GM21529 (cell line): ENCODE results near the gene SLC30A10.
"Not testable (repeated sequence)": the region's sequence is repeated elsewhere in the genome, so short reads cannot be mapped to it uniquely, and the experiment has no call there.

Experiments used
- ATAC-seq: cut with Tn5 transposase; IDR thresholded peaks from one replicate; pipeline ENCODE4 v1.9.1; 2021; ENCODE audit not compliant: unreplicated experiment

Gene SLC30A10

GRCh38 chr1:219897914-219898313 lies 30.4 kb downstream of the SLC30A10 start:
- ATAC-seq, result no peak

GRCh38 chr1:219892271-219892670 lies 36.1 kb downstream of the SLC30A10 start:
- not testable (repeated sequence) for ATAC-seq

DNA sequence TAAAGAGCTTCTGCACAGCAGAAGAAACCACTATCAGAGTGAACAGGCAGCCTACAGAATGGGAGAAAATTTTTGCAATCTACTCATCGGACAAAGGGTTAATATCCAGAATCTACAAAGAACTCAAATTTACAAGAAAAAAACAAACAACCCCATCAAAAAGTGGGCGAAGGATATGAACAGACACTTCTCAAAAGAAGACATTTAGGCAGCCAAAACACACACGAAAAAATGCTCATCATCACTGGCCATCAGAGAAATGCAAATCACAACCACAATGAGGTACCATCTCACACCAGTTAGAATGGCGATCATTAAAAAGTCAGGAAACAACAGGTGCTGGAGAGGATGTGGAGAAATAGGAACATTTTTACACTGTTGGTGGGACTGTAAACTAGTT lies 36.5 kb downstream of the SLC30A10 start:
- not testable (repeated sequence) for ATAC-seq

DNA sequence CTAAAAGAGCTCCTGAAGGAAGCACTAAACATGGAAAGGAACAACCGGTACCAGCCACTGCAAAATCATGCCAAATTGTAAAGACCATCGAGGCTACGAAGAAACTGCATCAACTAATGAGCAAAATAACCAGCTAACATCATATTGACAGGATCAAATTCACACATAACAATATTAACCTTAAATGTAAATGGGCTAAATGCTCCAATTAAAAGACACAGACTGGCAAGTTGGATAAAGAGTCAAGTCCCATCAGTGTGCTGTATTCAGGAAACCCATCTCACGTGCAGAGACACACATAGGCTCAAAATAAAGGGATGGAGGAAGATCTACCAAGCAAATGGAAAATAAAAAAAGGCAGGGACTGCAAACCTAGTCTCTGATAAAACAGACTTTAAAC lies 39.7 kb downstream of the SLC30A10 start:
- ATAC-seq, result not testable (repeated sequence)

DNA sequence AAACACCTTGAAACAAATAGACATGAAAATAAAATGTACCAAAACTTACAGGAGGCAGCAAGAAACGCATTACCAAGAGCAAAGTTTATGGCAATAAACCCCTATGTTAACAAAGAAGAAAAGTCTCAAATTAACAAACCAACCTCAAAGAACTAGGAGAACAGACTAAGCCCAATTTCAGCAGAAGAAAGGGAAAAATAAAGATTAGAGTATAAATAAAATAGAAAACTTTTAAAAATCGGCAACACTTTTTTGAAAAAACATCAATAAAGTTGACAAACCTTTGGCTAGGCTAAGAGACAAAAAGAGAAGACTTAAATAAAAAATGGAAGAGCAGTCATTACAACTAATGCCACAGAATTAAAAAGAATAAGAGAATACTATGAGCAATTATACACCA lies 42.7 kb downstream of the SLC30A10 start:
- ATAC-seq, result no peak

DNA sequence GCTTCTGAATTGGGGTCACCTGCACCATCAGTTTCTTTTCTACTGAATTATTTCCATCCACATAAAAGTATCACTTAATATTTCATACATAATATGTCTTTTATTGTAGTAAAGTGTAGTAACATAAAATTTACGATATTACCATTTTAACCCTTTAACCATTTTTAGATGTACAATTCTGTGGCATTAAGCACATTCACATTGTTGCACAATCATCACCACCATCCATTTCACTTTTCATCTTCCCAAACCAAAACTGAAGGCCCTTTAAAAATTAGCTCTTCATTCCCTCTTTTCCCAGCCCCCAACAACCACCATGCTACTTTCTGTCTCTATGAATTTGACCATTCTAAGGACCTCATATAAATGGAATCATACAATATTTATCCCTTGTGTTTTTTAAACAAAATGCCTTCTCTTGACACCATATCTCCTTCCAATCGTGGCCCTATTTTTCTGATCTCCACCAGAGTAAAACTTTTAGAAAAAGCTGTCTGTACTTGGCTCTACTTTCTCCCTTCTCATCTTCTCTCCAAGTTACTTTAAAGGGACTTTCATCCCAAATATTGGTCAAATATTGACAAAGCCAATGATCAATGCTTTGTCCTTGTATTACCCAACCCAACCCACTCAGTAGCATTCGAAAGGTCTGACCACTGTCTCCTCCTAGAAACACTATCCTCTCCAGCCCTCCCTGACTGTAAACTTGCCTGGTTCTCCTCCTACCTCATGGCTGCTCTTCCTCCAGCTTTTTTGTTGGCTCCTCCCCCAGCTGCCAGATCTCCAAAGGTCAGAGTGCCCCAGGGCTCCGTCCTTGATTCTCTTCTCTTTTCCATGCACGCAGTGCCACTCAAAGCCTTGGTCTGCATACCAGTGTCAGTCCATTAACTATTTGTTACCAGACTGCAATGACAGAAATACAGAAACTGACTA lies 44.7 kb downstream of the SLC30A10 start:
- no peak for ATAC-seq

GRCh38 chr1:219882755-219883154 lies 45.6 kb downstream of the SLC30A10 start:
- ATAC-seq, result no peak

GRCh38 chr1:219882096-219882495 lies 46.3 kb downstream of the SLC30A10 start:
- no peak for ATAC-seq

GRCh38 chr1:219880765-219881457 lies 47.4 kb downstream of the SLC30A10 start:
- ATAC-seq, result no peak

GRCh38 chr1:219876798-219877209 lies 51.6 kb downstream of the SLC30A10 start:
- no peak for ATAC-seq

DNA sequence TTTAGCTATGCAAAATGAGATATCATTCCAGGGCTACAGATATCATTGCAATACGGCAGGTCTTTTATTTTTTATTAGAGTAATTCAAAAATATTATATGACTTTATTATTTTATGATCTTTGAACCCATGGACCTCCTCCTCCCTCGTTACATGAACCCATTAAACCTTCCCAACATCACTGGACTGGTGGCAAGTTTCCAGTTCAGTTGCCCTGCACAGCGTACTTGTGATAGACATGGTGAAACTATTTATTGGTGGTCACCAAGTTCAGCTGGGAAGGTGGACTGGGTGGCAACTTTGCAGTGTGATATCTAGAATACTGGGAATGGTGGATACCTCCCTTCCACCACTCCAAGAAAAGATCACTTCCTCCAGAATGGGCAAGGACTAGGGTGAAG lies 52.5 kb downstream of the SLC30A10 start:
- no peak for ATAC-seq

GRCh38 chr1:219872538-219872937 lies 55.8 kb downstream of the SLC30A10 start:
- ATAC-seq, result not testable (repeated sequence)

- no peak for ATAC-seq
Measured at GRCh38 chr1:219871427-219872057, 56.8 kb downstream of the SLC30A10 start.

- ATAC-seq, result not testable (repeated sequence)
Measured at GRCh38 chr1:219868615-219869014, 59.7 kb downstream of the SLC30A10 start.
